Ascending aorta (tissue), 2 donors: ENCODE results near the gene ROR1. TPM values are rescaled to one million over a fixed set of nuclear protein-coding genes. Genes with fewer than 3 reads are reported as not detected.

Experiments
- DNase-seq, 2 donors: peaks; one replicate each; pipeline ENCODE4 v3.0.0-alpha.2; 2019; ENCODE audit warnings: low spot score in 2 of 2
- H3K27ac ChIP-seq, 2 donors: fragments of 200-600 bp; sonication (generic); one replicate each; pipeline ENCODE4 v1.5.1; 2016 to 2017; ENCODE audit warnings: mild to moderate bottlenecking in 1 of 2
- H3K27me3 ChIP-seq: fragments of 200-600 bp; sonication (generic); one replicate; pipeline ENCODE4 v1.5.1; 2017
- H3K36me3 ChIP-seq, 2 donors: fragments of 200-600 bp; sonication (generic); one replicate each; pipeline ENCODE4 v1.5.1; 2016
- H3K4me1 ChIP-seq, 2 donors: fragments of 200-600 bp; sonication (generic); one replicate each; pipeline ENCODE4 v1.5.1; 2016 to 2017; ENCODE audit warnings: mild to moderate bottlenecking in 1 of 2
- H3K4me3 ChIP-seq, 2 donors: fragments of 200-600 bp; sonication (generic); one replicate each; pipeline ENCODE4 v1.5.1; 2016 to 2017; ENCODE audit warnings: mild to moderate bottlenecking in 1 of 2
- H3K9me3 ChIP-seq, 2 donors: fragments of 200-600 bp; sonication (generic); one replicate each; pipeline ENCODE4 v1.5.1; 2016
- CTCF ChIP-seq, 3 experiments: fragments of 200-600 bp in 2 of 3; fragments of 450-650 bp in 1 of 3; sonication (generic) in 2 of 3; IDR thresholded peaks; one replicate each; pipeline ENCODE4 v1.5.1; 2016 to 2019; ENCODE audit warnings: antibody characterized with exemption in 3 of 3, mild to moderate bottlenecking in 1 of 3, moderate library complexity in 1 of 3
- intact Hi-C: fragments of 100-400 bp; cut with DNase I; formaldehyde crosslinking; loops from one replicate; pipeline ENCODE4 v1.15.1; 2023
- total RNA-seq: library from RNA; depleted of rRNA; stranded (reverse); fragments of >200 nt; gene quantifications from one replicate; pipeline ENCODE4 v1.1.0, GENCODE V29; 2016

ROR1 gene
- total RNA-seq, 1 donor from 2014 or later = 115 TPM

GRCh38 chr1:63866084-63866483 is 92.3 kb downstream of the ROR1 start:
- no peak overlapping the region for H3K27ac ChIP-seq

GRCh38 chr1:63867429-63868176 is 93.8 kb downstream of the ROR1 start:
- no peaks in the 10 kb centered on the region for H3K9me3 ChIP-seq
- H3K27me3 ChIP-seq = no peaks in the 10 kb centered on the region
- H3K36me3 ChIP-seq = no peaks in the 10 kb centered on the region
- TF ChIP-seq CTCF (IDR thresholded peaks at IDR 0.05) = no peak
- intact Hi-C loops = no loop called here
- no peak overlapping the region for H3K27ac ChIP-seq
- no peak for DNase-seq
- H3K4me3 ChIP-seq = no peak overlapping the region
- peaks cover 0 to 31% of the 10 kb centered on the region in 2 donors for H3K4me1 ChIP-seq

More at GRCh38 chr1:63866084-63866483, 92.3 kb downstream of the ROR1 start:
- H3K27me3 ChIP-seq = no peaks in the 10 kb centered on the region
- no peaks in the 10 kb centered on the region for H3K36me3 ChIP-seq
- no peak for TF ChIP-seq CTCF (IDR thresholded peaks at IDR 0.05)
- H3K4me1 ChIP-seq = peaks cover 0 to 40% of the 10 kb centered on the region in 2 donors
- intact Hi-C loops = no loop called here
- no peaks in the 10 kb centered on the region for H3K9me3 ChIP-seq
- DNase-seq = no peak
- no peak overlapping the region for H3K4me3 ChIP-seq

GRCh38 chr1:63868268-63868781 is 94.5 kb downstream of the ROR1 start:
- no peak for DNase-seq
- Histone ChIP-seq H3K4me1 (peaks cover 0 to 31% of the 10 kb centered on the region in 2 donors), H3K36me3 (no peaks in the 10 kb centered on the region), H3K9me3 (no peaks in the 10 kb centered on the region), H3K4me3 (no peak overlapping the region), H3K27ac (no peak overlapping the region), H3K27me3 (no peaks in the 10 kb centered on the region)
- TF ChIP-seq CTCF (IDR thresholded peaks at IDR 0.05) = no peak
- intact Hi-C loops = no loop called here

- Histone ChIP-seq H3K27me3 (no peaks in the 10 kb centered on the region), H3K27ac (no peak overlapping the region), H3K4me3 (no peak overlapping the region), H3K9me3 (no peaks in the 10 kb centered on the region), H3K36me3 (no peaks in the 10 kb centered on the region), H3K4me1 (peaks cover 0 to 41% of the 10 kb centered on the region in 2 donors)
- intact Hi-C loops = loop anchor here (5.0 kb wide), 1 partner anchor 43 kb away; no protein-coding TSS in a partner anchor
- DNase-seq = no peak
- TF ChIP-seq CTCF (IDR thresholded peaks at IDR 0.05) = no peak
Observed at GRCh38 chr1:63870152-63870551, 96.3 kb downstream of the ROR1 start.

GRCh38 chr1:63871463-63871862 is 97.6 kb downstream of the ROR1 start:
- peaks cover 0 to 50% of the 10 kb centered on the region in 2 donors for H3K4me1 ChIP-seq
- TF ChIP-seq CTCF (IDR thresholded peaks at IDR 0.05) = no peak
- intact Hi-C loops = loop anchor here (5.0 kb wide), 1 partner anchor 44 kb away; no protein-coding TSS in a partner anchor
- no peaks in the 10 kb centered on the region for H3K36me3 ChIP-seq
- H3K27me3 ChIP-seq = no peaks in the 10 kb centered on the region
- no peak for DNase-seq
- no peaks in the 10 kb centered on the region for H3K9me3 ChIP-seq
- H3K27ac ChIP-seq = no peak overlapping the region
- no peak overlapping the region for H3K4me3 ChIP-seq
